Epithelial cell of proximal tubule (primary cell): ENCODE measurements around the gene BICRA. TPM values are rescaled to one million over a fixed set of nuclear protein-coding genes. Genes with fewer than 3 reads are reported as not detected.

Source experiments
- DNase-seq: peaks from one replicate; pipeline ENCODE4 v3.0.0-alpha.2; 2011; ENCODE audit warnings: low read depth
- H3K4me3 ChIP-seq: 2 replicates; pipeline ENCODE4 v1.5.1; 2011; ENCODE audit warnings: low read depth, mild to moderate bottlenecking, low read length
- CTCF ChIP-seq: conservative IDR thresholded peaks from 2 replicates; pipeline ENCODE4 v1.5.1; 2012; ENCODE audit warnings: low read depth, mild to moderate bottlenecking, low read length
- total RNA-seq: library from RNA; depleted of rRNA; stranded (reverse); fragments of >200 nt; gene quantifications from 2 replicates; pipeline ENCODE4 v1.2.3, GENCODE V29; 2015

The BICRA gene
- total RNA-seq, 1 donor from 2014 or later: 2.1 TPM

- H3K4me3 ChIP-seq: no peak overlapping the region
- no peak for DNase-seq
- TF ChIP-seq CTCF: no peak
These were observed 82.8 kb downstream of the BICRA start for GRCh38 chr19:47691782-47692181.

- no peak for TF ChIP-seq CTCF
- DNase-seq: no peak
- H3K4me3 ChIP-seq: no peak overlapping the region
These were observed 84.6 kb downstream of the BICRA start for GRCh38 chr19:47693489-47693888.

GRCh38 chr19:47693903-47694302 is 85.0 kb downstream of the BICRA start:
- no peak for TF ChIP-seq CTCF
- DNase-seq: no peak
- H3K4me3 ChIP-seq: no peak overlapping the region

- no peak for DNase-seq
- no peak for TF ChIP-seq CTCF
- H3K4me3 ChIP-seq: no peak overlapping the region
These were observed 85.7 kb downstream of the BICRA start for GRCh38 chr19:47694466-47695273.

- no peak overlapping the region for H3K4me3 ChIP-seq
- DNase-seq: no peak
- no peak for TF ChIP-seq CTCF
These were observed 86.8 kb downstream of the BICRA start for GRCh38 chr19:47695533-47696262.

- H3K4me3 ChIP-seq: no peak overlapping the region
- no peak for TF ChIP-seq CTCF
- DNase-seq: no peak
These were observed 87.7 kb downstream of the BICRA start for GRCh38 chr19:47696635-47697034.
